SK-N-SH treated with all-trans-retinoic acid at 6 μM for 48 hours (cell line): ENCODE measurements around the gene PHF11.

ENCODE experiments used
- ARNTL ChIP-seq: fragments of 450-650 bp; formaldehyde crosslinking; IDR thresholded peaks from 2 replicates; pipeline ENCODE4 v1.5.0; 2020; ENCODE audit warnings: low read depth, mild to moderate bottlenecking, moderate library complexity, borderline replicate concordance
- BACH2 ChIP-seq: fragments of 250-450 bp; sonication (Bioruptor Pico); IDR thresholded peaks from 2 replicates; pipeline ENCODE4 v1.9.0; 2021; ENCODE audit warnings: mild to moderate bottlenecking, borderline replicate concordance
- ESRRG ChIP-seq: fragments of 250-450 bp; sonication (Bioruptor Pico); IDR thresholded peaks from 2 replicates; pipeline ENCODE4 v1.6.1; 2021; ENCODE audit warnings: mild to moderate bottlenecking
- ISL1 ChIP-seq: fragments of 250-450 bp; sonication (Bioruptor Pico); IDR thresholded peaks from 2 replicates; pipeline ENCODE4 v2.1.2; 2022; ENCODE audit warnings: mild to moderate bottlenecking, moderate library complexity
- OSR1 ChIP-seq: fragments of 250-450 bp; sonication (Bioruptor Pico); IDR thresholded peaks from 2 replicates; pipeline ENCODE4 v1.8.0; 2022; ENCODE audit warnings: moderate library complexity, mild to moderate bottlenecking, inconsistent platforms
- PPARA ChIP-seq: fragments of 250-450 bp; sonication (Bioruptor Pico); IDR thresholded peaks from 2 replicates; pipeline ENCODE4 v1.5.0; 2020; ENCODE audit warnings: mild to moderate bottlenecking, borderline replicate concordance
- ZFP3 ChIP-seq: fragments of 250-450 bp; sonication (Bioruptor Pico); IDR thresholded peaks from 2 replicates; pipeline ENCODE4 v1.5.0; 2020; ENCODE audit warnings: mild to moderate bottlenecking, moderate library complexity
- ZFP30 ChIP-seq: fragments of 450-650 bp; formaldehyde crosslinking; IDR thresholded peaks from 2 replicates; pipeline ENCODE4 v1.5.0; 2022; ENCODE audit warnings: mild to moderate bottlenecking, moderate library complexity
- TF ChIP-seq, protein P1 (sequence below): fragments of 250-450 bp; sonication (Bioruptor Pico); IDR thresholded peaks from 2 replicates; pipeline ENCODE4 v1.5.0; 2020; ENCODE audit warnings: mild to moderate bottlenecking, moderate library complexity
- TF ChIP-seq, protein P2 (sequence below): fragments of 250-450 bp; sonication (Bioruptor Pico); IDR thresholded peaks from 2 replicates; pipeline ENCODE4 v1.8.0; 2020; ENCODE audit warnings: mild to moderate bottlenecking, moderate library complexity, borderline replicate concordance
- TF ChIP-seq, protein P3 (sequence below): fragments of 250-450 bp; sonication (Bioruptor Pico); IDR thresholded peaks from 2 replicates; pipeline ENCODE4 v1.5.1; 2020; ENCODE audit warnings: low read depth, mild to moderate bottlenecking, moderate library complexity

DNA sequence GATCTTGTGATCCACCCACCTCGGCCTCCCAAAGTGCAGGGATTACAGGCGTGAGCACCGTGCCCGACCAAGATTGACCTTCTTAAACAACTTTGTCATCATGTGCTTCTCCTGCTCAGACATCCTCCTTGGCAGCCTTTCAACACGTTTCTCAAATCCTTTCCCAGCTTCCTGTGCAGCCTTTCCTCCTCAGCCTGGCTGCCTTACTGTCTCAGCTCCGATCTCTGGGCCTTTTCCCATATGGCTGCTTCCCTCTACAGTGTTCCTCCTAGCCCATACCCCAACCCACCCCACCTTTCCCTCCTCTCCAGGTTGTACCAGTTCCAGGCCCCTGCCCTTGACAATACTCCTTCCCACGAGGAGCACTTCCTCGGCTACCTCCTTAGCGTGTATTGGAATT is 7.2 kb downstream of the PHF11 start:
- TF ChIP-seq, protein P1, sequence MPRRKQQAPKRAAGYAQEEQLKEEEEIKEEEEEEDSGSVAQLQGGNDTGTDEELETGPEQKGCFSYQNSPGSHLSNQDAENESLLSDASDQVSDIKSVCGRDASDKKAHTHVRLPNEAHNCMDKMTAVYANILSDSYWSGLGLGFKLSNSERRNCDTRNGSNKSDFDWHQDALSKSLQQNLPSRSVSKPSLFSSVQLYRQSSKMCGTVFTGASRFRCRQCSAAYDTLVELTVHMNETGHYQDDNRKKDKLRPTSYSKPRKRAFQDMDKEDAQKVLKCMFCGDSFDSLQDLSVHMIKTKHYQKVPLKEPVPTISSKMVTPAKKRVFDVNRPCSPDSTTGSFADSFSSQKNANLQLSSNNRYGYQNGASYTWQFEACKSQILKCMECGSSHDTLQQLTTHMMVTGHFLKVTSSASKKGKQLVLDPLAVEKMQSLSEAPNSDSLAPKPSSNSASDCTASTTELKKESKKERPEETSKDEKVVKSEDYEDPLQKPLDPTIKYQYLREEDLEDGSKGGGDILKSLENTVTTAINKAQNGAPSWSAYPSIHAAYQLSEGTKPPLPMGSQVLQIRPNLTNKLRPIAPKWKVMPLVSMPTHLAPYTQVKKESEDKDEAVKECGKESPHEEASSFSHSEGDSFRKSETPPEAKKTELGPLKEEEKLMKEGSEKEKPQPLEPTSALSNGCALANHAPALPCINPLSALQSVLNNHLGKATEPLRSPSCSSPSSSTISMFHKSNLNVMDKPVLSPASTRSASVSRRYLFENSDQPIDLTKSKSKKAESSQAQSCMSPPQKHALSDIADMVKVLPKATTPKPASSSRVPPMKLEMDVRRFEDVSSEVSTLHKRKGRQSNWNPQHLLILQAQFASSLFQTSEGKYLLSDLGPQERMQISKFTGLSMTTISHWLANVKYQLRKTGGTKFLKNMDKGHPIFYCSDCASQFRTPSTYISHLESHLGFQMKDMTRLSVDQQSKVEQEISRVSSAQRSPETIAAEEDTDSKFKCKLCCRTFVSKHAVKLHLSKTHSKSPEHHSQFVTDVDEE (CRISPR knock-in tag), result no peak
- no peak for TF ChIP-seq PPARA (CRISPR knock-in tag)
- TF ChIP-seq ZFP3, result no peak
- no peak for TF ChIP-seq ARNTL
- no peak for TF ChIP-seq OSR1 (CRISPR knock-in tag)
- no peak for TF ChIP-seq BACH2 (CRISPR knock-in tag)
- TF ChIP-seq ZFP30 (CRISPR knock-in tag), result no peak
- TF ChIP-seq, protein P2, sequence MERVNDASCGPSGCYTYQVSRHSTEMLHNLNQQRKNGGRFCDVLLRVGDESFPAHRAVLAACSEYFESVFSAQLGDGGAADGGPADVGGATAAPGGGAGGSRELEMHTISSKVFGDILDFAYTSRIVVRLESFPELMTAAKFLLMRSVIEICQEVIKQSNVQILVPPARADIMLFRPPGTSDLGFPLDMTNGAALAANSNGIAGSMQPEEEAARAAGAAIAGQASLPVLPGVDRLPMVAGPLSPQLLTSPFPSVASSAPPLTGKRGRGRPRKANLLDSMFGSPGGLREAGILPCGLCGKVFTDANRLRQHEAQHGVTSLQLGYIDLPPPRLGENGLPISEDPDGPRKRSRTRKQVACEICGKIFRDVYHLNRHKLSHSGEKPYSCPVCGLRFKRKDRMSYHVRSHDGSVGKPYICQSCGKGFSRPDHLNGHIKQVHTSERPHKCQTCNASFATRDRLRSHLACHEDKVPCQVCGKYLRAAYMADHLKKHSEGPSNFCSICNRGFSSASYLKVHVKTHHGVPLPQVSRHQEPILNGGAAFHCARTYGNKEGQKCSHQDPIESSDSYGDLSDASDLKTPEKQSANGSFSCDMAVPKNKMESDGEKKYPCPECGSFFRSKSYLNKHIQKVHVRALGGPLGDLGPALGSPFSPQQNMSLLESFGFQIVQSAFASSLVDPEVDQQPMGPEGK (CRISPR knock-in tag), result no peak
- TF ChIP-seq ESRRG (CRISPR knock-in tag), result no peak
- TF ChIP-seq ISL1 (CRISPR knock-in tag), result no peak
- TF ChIP-seq, protein P3, sequence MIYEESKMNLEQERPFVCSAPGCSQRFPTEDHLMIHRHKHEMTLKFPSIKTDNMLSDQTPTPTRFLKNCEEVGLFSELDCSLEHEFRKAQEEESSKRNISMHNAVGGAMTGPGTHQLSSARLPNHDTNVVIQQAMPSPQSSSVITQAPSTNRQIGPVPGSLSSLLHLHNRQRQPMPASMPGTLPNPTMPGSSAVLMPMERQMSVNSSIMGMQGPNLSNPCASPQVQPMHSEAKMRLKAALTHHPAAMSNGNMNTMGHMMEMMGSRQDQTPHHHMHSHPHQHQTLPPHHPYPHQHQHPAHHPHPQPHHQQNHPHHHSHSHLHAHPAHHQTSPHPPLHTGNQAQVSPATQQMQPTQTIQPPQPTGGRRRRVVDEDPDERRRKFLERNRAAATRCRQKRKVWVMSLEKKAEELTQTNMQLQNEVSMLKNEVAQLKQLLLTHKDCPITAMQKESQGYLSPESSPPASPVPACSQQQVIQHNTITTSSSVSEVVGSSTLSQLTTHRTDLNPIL (CRISPR knock-in tag), result no peak
